IPS-NIHi7 (cell line): Measurements from ENCODE around the gene CSAD.

Source experiments
- DNase-seq: peaks from one replicate; pipeline ENCODE4 v3.0.0; 2012; ENCODE audit warnings: mixed read lengths; ENCODE audit errors: extremely low spot score

The CSAD gene

GRCh38 chr12:53199700-53200099 is 19.0 kb upstream of the CSAD start:
- no peak for DNase-seq

- no peak for DNase-seq
Observed at GRCh38 chr12:53198486-53199110, 17.9 kb upstream of the CSAD start.

- no peak for DNase-seq
Observed at GRCh38 chr12:53197011-53197640, 16.4 kb upstream of the CSAD start.

GRCh38 chr12:53196486-53196885 is 15.8 kb upstream of the CSAD start:
- no peak for DNase-seq

DNA sequence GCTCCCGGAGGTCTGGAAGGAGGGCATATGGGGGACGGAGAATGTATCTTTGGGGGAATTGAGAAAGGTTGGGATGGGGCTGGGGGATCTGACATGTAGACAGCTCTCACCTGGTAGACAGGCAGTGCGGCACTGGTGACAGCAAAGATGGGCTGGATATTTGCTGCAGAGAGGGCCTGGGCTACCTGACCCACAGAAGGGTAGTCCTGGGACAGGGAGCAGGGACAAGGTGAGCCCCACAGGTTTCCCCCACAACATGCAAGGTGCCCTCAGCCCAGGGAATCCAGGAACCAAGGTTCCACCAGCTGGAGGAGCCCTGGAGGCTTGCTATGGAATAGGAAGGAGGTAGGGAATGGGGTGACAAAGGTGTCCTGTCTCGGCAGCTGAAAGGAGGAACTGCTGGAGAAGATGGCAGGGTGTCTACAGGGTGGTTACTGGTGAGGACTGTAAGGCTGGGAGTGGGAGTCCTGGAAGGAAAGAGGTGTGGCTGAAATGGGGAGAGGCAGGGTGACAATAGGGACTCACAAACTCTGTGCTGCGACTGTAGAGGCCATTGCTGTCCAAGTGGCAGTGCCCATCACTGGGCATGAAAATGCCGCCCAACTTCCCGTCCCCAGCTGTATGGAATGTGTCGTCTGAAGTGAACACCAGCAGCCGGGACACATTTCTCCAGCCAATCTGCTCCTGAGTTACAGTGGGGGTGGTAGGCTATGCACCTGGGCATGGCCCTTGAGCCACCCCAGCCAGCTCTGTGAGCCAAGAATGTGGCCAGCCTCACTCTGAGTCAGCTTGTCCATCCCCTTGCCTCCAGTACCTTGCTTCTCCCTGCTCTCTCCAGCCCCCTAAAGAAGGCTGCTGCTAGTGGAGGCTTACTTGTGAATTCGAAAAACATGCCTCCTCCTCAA is 15.0 kb upstream of the CSAD start:
- no peak for DNase-seq

DNA sequence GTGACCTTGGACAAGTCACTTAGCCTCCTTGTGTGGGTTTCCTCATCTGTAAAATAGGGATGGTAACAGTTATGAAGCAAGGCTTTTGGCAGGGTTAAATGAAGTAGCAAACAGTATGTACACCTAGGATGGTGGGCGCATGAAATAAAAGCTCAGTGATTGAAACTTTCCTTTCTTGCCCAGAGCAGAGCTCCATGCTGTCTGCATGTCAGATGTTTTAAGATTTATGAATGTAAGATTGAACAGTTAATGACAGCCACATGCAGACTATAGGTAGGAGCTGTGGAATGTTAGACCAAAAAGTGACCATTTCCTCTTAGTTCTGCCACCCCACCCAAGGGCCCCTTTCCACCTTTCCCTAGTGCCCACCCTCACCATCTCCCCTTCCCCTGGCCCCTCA is 14.2 kb upstream of the CSAD start:
- no peak for DNase-seq

DNA sequence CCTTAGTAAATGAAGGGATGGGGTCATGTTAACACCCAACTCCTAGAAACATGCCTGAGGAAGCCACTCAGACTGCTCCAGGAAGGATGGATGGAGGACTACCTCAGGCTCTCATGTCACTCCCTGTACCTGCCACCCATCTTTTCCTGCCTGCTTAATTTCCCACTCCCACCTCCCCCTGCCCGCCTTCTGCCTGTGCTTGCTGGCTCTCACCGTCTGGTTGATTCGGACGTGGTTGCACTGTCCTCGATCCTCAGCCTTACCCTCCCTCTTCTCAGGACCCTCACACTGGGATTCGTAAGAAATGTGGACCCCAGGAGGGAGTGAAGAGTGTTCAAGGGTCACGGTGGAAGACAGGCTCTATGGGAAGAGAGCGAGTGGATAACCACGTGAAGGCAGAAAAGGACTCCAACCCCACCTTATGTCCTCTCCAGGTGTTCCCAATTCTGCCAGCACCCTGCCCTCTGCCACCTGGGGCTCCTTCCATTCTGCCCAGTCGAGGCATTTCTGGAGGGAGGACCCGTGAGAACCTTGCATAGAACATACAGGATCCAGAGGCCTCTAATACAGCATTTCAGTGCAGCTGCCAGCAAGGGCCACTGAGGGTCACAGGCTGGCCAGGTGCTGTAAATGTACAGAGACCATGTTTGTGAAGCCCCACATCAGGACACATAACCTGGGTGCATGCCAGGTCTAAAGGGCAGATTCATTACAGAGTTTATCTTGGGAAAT is 13.4 kb upstream of the CSAD start:
- no peak for DNase-seq

GRCh38 chr12:53193040-53193439 is 12.3 kb upstream of the CSAD start:
- DNase-seq = no peak

- DNase-seq = no peak
Observed at GRCh38 chr12:53192531-53193021, 11.9 kb upstream of the CSAD start.

DNA sequence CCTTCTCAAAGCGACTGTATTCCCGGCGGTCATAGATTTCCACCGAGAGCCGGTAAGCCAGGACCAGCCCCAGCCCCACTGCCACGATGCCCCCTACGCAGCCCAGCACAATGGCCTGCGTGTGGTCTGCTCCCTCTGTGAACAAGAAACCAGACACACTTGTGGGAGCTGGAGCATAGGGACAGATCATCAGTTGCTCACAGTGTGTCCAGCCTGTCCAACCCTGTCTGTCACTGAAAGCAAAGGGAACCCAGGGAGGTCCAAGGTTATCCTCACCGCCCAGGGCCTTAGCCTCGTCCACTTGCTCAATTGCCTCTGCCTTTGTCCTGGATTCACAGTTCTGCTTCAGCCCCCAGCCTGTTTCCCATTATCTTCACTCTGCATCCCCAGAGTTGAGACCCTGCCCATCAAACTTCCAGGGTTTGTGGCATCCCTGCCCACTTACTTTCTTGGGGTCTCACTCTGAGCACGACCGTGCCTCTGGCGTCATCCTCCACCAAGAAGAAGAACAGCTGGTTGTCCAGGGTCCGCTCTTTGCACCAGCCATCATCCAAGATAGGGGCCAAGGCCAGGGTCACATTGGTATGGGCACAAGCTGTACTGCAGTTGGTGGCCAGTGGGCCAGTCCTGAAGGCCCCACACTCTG is 11.3 kb upstream of the CSAD start:
- no peak for DNase-seq

DNA sequence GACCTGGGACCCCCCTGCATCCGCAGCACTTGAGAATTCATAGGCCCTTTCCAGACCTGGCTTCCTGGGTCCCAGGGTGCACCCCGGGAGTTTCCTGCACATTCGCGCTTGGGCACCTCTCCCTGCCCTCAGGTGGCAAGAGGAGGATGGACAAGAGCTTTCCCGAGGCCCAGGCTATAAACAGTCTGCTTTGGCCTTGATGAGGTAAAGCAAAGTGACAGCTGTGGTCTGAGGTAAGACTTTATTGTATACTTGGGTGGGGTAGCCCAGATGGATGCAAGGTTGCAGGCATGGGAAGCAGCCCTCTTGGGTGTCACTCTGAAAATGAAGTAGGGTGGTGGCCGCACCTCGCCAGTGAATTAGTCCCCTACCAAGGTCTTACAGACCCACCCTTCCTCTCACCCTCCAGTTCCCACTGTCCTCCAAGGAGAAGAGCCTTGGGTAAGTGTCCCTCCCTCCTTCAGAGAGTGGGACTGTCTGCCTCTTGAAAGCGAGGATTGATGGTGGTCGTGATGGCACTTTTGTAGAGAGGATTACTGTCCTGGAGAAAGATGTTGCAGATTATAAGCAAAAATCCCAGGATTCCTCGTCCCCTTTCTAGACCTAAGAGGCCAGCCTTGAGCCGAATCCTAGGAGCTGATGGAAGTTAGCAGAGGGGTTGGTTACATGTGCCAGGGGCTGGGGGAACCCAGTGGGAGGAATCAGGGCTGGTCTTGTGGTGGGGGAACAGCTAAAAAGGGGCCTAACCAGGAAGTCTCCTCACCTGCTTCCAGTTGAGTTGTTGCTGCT is 10.6 kb upstream of the CSAD start:
- no peak for DNase-seq

GRCh38 chr12:53190108-53190729 is 9.5 kb upstream of the CSAD start:
- peak; percentile 91 for DNase-seq

DNA sequence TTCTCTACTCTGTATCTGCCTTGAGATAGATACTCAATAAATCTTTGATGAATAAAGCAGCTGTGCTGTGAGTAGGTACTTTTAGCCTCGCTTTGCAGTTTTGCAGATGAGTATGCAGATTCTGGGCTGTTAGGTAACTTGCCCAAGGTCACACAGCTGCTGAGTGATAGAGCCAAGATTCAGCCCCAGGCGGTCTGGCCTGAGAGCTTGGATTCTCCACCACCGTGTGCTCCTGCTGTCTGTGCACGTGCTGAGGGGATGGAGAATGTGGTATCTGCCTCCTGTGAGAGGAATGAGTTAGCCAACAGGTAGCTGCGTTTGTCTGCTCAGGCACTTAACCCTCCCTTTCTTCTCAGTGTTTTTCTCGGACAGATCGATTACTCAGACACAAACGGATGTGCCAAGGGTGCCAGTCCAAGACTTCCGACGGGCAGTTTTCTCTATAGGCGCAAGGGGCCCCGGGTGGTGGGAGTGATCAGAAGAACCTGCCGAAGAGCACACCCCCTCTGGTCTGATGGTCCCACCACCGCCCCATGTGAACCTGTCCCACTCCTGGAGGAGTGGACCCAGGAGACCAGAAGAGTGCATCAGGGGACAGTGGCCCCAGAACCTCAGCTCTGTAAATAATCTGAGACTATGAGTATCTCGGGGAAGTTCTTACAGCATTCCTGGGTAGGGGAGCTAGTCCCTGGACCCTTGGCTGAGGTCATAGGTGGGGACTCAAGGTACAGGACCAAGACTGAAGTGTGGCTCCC is 6.6 kb upstream of the CSAD start:
- DNase-seq = no peak

DNA sequence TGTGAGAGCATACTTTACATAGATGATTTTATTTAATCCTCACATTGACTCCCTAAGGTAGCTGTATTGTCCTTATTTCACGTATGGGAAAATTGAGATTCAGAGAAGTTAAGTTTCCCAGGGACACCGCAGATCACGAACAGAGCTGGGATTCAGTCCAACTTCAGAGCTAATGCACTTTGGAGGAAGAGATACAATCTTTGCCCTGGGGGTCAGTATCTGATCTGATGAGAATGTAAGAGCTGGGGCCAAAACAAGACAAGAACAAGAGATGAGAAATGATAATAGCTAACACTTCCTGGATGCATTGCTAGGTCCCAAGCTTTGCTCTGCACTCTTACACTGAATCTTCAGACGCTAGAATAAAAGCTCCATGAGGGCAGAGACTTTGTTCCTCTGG is 6.0 kb upstream of the CSAD start:
- DNase-seq = no peak

GRCh38 chr12:53185582-53186153 is 4.9 kb upstream of the CSAD start:
- no peak for DNase-seq

GRCh38 chr12:53184828-53185227 is 4.1 kb upstream of the CSAD start:
- DNase-seq = no peak

GRCh38 chr12:53182903-53183302 is 2.2 kb upstream of the CSAD start:
- no peak for DNase-seq

GRCh38 chr12:53181935-53182334 is 1.2 kb upstream of the CSAD start:
- DNase-seq = peak; percentile 5
